Endothelial cell (in vitro differentiated cells): ENCODE data around the gene DTWD2. TPM values are rescaled to one million over a fixed set of nuclear protein-coding genes. Genes with fewer than 3 reads are reported as not detected.
"Not testable (repeated sequence)": the region's sequence is repeated elsewhere in the genome, so short reads cannot be mapped to it uniquely, and the experiment has no call there.

Source experiments
- DNase-seq: peaks from one replicate; pipeline ENCODE4 v3.0.0; 2021; ENCODE audit warnings: low spot score
- H3K27ac Mint-ChIP-seq: one replicate; pipeline ENCODE4 v1.8.0; 2021; ENCODE audit warnings: mixed read lengths, inconsistent platforms; ENCODE audit not compliant: unreplicated experiment
- H3K27me3 Mint-ChIP-seq: one replicate; pipeline ENCODE4 v1.8.0; 2021; ENCODE audit warnings: mild to moderate bottlenecking, moderate library complexity, mixed read lengths, inconsistent platforms; ENCODE audit not compliant: unreplicated experiment
- H3K36me3 Mint-ChIP-seq: one replicate; pipeline ENCODE4 v1.8.0; 2021; ENCODE audit warnings: mild to moderate bottlenecking, low read depth, mixed read lengths, inconsistent platforms; ENCODE audit not compliant: unreplicated experiment
- H3K4me1 Mint-ChIP-seq: one replicate; pipeline ENCODE4 v1.8.0; 2021; ENCODE audit warnings: mild to moderate bottlenecking, mixed read lengths, inconsistent platforms; ENCODE audit not compliant: unreplicated experiment
- H3K4me3 Mint-ChIP-seq: one replicate; pipeline ENCODE4 v1.8.0; 2021; ENCODE audit warnings: mild to moderate bottlenecking, mixed read lengths, inconsistent platforms; ENCODE audit not compliant: unreplicated experiment
- H3K9me3 Mint-ChIP-seq: one replicate; pipeline ENCODE4 v1.8.0; 2021; ENCODE audit warnings: mixed read lengths, inconsistent platforms; ENCODE audit not compliant: unreplicated experiment
- total RNA-seq: library from RNA; stranded (reverse); fragmentation: NEBNext Ultra II Directional; extraction: Animal tissue kit (Norgen Biotek cat#: 25700); gene quantifications from one replicate; pipeline ENCODE4 v1.2.1, GENCODE V29; 2021; ENCODE audit not compliant: unreplicated experiment
- TF ChIP-seq, protein P1 (sequence below): fragments of 200-600 bp; sonication (generic); IDR thresholded peaks from one replicate; pipeline ENCODE4 v1.5.0; 2021; ENCODE audit warnings: antibody characterized with exemption; ENCODE audit not compliant: unreplicated experiment

The DTWD2 gene
- total RNA-seq, 1 donor from 2014 or later, result 2.7 TPM

DNA sequence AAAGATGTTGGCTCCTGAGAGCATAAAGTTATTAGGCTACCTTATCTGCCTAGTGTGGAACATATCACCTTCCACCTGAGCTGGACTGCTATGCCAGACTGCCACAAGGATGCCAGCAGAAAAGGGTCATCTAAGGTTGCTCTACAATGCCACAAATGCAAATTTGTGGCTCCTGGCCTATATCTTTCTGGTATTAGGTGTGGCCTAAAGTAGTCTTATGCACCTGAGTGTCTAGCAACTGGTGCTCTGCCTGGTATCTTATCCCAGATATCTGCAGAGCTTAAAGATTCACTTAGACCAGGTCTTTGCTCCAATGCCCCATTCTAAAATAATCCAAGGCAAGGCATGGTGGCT is 34.7 kb downstream of the DTWD2 start:
- Mint-ChIP-seq H3K27ac (no peak overlapping the region), H3K9me3 (no peaks in the 10 kb centered on the region), H3K27me3 (peaks cover 5% of the 10 kb centered on the region), H3K4me1 (peaks cover 2% of the 10 kb centered on the region), H3K36me3 (peaks cover 4% of the 10 kb centered on the region), H3K4me3 (no peak overlapping the region)
- TF ChIP-seq, protein P1, sequence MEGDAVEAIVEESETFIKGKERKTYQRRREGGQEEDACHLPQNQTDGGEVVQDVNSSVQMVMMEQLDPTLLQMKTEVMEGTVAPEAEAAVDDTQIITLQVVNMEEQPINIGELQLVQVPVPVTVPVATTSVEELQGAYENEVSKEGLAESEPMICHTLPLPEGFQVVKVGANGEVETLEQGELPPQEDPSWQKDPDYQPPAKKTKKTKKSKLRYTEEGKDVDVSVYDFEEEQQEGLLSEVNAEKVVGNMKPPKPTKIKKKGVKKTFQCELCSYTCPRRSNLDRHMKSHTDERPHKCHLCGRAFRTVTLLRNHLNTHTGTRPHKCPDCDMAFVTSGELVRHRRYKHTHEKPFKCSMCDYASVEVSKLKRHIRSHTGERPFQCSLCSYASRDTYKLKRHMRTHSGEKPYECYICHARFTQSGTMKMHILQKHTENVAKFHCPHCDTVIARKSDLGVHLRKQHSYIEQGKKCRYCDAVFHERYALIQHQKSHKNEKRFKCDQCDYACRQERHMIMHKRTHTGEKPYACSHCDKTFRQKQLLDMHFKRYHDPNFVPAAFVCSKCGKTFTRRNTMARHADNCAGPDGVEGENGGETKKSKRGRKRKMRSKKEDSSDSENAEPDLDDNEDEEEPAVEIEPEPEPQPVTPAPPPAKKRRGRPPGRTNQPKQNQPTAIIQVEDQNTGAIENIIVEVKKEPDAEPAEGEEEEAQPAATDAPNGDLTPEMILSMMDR, result no peak
- no peak for DNase-seq

DNA sequence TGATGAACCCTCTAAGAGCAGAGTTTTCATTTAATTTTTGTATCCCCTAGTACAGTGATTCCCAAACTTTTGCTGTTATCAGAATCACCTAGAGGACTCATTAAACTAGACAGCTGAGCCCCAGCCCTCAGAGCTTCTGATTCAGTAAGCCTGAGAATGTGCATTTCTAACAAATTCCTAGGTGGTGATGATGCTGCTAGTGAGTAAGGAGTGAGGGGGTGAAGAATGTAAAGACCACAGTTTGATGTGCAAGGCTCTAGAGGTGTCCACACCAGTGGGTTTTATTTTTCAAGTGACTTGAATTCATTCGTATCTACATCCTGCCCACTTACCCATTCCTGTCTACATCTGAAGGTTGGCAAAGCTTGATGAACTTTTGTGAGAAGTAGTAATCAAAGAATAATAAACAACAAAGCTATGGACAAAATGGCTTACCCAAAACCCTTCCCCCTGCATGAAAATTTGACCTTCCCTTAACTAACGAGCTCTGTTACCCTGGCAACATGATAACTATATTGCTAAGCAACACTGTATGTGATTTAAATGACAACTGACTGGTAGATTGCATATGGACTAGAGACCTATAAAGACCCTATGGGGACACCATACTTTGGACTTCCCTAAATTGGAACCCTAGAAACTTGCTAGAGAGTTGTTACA is 35.2 kb downstream of the DTWD2 start:
- H3K4me1 Mint-ChIP-seq, result peaks cover 2% of the 10 kb centered on the region
- DNase-seq, result no peak
- no peak overlapping the region for H3K4me3 Mint-ChIP-seq
- H3K27me3 Mint-ChIP-seq, result peaks cover 5% of the 10 kb centered on the region
- no peak overlapping the region for H3K27ac Mint-ChIP-seq
- H3K36me3 Mint-ChIP-seq, result peaks cover 4% of the 10 kb centered on the region
- H3K9me3 Mint-ChIP-seq, result no peaks in the 10 kb centered on the region
- TF ChIP-seq, protein P1, result no peak

DNA sequence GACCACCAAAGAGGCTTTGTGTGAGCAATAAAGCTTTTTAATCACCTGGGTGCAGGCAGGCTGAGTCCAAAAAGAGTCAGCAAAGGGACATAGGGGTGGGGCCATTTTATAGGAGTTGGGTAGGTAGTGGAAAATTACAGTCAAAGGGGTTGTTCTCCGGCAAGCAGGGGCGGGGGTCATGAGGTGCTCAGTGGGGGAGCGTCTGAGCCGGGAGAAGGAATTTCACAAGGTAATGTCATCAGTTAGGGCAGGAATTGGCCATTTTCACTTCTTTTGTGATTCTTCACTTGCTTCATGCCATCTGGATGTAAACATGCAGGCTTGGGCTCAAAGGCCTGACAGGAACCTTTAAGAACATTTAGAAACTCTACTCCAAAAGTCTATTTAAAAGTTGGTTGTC is 36.0 kb downstream of the DTWD2 start:
- H3K36me3 Mint-ChIP-seq, DNase-seq, H3K4me3 Mint-ChIP-seq, H3K27me3 Mint-ChIP-seq, H3K4me1 Mint-ChIP-seq, H3K27ac Mint-ChIP-seq, H3K9me3 Mint-ChIP-seq: not testable (repeated sequence)

DNA sequence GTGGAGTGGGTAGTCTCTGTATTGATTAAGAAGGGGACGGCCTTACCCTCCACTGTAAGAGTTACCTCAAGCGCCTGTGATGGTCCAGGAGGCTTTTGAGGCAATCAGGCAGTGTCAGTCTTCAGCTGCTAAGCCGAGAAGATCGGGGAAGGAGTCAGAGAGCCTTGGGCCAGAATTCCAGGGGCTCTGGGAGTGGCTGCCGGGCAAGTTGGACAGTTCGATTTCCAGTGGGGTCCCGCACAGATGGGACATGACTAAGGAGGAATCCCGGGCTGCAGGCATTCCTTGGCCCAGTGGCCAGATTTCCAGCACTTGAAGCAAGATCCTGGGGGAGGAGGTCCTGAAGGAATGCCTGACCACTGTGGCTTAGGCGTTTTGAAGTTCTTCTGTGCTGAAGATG is 38.0 kb downstream of the DTWD2 start:
- H3K27ac Mint-ChIP-seq, H3K4me3 Mint-ChIP-seq, H3K4me1 Mint-ChIP-seq: not testable (repeated sequence)

DNA sequence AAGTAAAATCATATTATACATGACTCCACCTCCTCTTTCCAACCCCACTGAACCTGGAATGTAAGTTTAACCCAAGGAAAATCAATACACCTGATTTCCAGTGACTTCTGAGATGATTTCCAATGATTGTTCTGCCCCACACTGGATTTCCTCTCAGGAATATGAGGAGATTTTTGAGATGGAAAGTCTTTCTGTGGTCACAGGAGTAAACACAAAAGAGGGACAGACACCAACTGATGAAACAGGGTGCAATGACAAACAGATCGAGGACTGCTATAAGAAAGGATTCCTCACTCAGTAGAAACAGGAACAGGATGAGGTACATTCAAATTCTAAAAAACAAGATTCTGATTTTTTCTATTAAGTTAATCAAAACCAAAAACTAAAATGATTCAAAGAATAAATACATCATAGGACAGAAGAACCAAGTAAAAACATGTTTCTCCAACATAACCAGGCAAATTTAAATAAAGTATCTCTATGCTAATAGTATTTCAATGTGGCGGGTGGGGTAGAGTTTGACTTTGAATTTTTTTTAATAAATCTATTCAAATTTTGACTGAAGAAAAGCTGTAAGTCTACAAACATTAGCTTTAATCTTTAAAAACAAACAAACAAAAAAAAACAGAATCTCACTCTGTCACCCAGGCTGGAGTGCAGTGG is 42.1 kb downstream of the DTWD2 start:
- TF ChIP-seq, protein P1, result no peak
- H3K27ac Mint-ChIP-seq, result no peak overlapping the region
- H3K36me3 Mint-ChIP-seq, result peaks cover 1% of the 10 kb centered on the region
- peaks cover 2% of the 10 kb centered on the region for H3K4me1 Mint-ChIP-seq
- H3K9me3 Mint-ChIP-seq, result no peaks in the 10 kb centered on the region
- no peak overlapping the region for H3K4me3 Mint-ChIP-seq
- no peak for DNase-seq
- peaks cover 5% of the 10 kb centered on the region for H3K27me3 Mint-ChIP-seq

More for the DNA sequence above, 38.0 kb downstream of the DTWD2 start:
- not testable (repeated sequence) for DNase-seq, H3K9me3 Mint-ChIP-seq, H3K27me3 Mint-ChIP-seq, H3K36me3 Mint-ChIP-seq

DNA sequence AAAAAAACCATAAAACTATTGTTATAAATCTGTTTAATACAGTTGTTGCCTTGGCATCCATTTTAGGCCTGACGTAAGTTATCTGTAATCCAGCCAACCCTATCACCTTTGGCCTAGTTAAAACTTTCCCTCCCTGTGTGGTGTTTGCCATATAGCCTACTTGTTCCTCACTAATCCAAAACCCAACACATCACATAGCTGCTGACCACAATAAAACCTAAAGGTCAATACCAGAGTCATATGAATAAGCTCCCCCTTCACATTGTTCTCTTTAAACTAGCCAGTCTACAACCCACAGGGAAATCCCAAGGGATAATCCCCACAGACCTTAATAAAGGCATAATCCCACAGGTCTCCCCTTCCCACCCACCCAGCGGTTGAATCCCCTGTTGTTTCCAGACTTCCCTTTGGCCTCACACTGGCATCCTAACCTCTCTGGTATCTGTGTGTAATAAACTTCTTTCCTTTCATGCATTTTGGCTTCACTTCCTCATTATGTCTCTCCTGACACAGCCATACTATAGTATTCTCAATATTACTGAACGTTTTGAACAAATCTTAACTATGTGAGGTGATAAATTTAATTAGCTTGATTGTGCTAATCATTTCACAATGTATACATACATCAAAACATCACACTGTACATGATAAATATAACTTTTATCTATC is 50.8 kb downstream of the DTWD2 start:
- no peak overlapping the region for H3K27ac Mint-ChIP-seq

More for the DNA sequence above, 50.8 kb downstream of the DTWD2 start:
- Mint-ChIP-seq H3K36me3 (no peaks in the 10 kb centered on the region), H3K9me3 (no peaks in the 10 kb centered on the region), H3K27me3 (no peaks in the 10 kb centered on the region), H3K4me1 (peaks cover 7% of the 10 kb centered on the region), H3K4me3 (no peak overlapping the region)
- TF ChIP-seq, protein P1, result no peak
- DNase-seq, result no peak
